ENCODE data around the gene CHTOP. TPM values are rescaled to one million over a fixed set of nuclear protein-coding genes. Genes with fewer than 3 reads are reported as not detected.

Gene CHTOP
- total and polyA plus RNA-seq, 11 donors = 48.4 to 92.0 (median 72.9) TPM

GRCh38 chr1:153651771-153652170 lies 17.9 kb downstream of the CHTOP start:
- no peaks in the 10 kb centered on the region for H3K9me3 ChIP-seq
- H3K4me1 ChIP-seq = peaks cover 0 to 28% (median 9%) of the 10 kb centered on the region in 12 donors
- no peak for DNase-seq
- peaks cover 0 to 8% (median under 1%) of the 10 kb centered on the region in 9 donors for H3K36me3 ChIP-seq
- intact Hi-C loops (cut with DNase I) = loop anchor here in 2 of 10 donors (5.0 to 10.0 kb wide), 2 partner anchors 49 to 77 kb away; no protein-coding TSS in a partner anchor
- no peak overlapping the region for H3K27ac ChIP-seq
- H3K4me3 ChIP-seq = no peak overlapping the region
- TF ChIP-seq CTCF (IDR thresholded peaks at IDR 0.05) (no peak), POLR2A (IDR thresholded peaks at IDR 0.05) (no peak)
- ATAC-seq = no peak
- no peaks in the 10 kb centered on the region for H3K27me3 ChIP-seq
- WGBS, 4 donors = 83 to 94% (median 88%) methylated on average over 1 of the region's 1 CpG

- DNase-seq (no peak), ATAC-seq (peak in 2 of 4 donors; percentile 26 to 29)
- TF ChIP-seq CTCF (IDR thresholded peaks at IDR 0.05) (no peak), POLR2A (IDR thresholded peaks at IDR 0.05) (no peak)
- Histone ChIP-seq H3K27ac (peak overlapping the region in 11 of 12 donors; percentile 4 to 82 (median 43)), H3K4me3 (no peak overlapping the region), H3K9me3 (no peaks in the 10 kb centered on the region), H3K27me3 (no peaks in the 10 kb centered on the region), H3K4me1 (peaks cover 0 to 23% (median 8%) of the 10 kb centered on the region in 12 donors), H3K36me3 (no peaks in the 10 kb centered on the region)
- 39 to 65% (median 57%) methylated on average over 3 of the region's 3 CpGs for WGBS, 4 donors
- intact Hi-C loops (cut with DNase I) = loop anchor here in 2 of 10 donors (5.0 to 10.0 kb wide), 2 partner anchors 51 to 78 kb away; no protein-coding TSS in a partner anchor
Measured at GRCh38 chr1:153652805-153653500, 19.1 kb downstream of the CHTOP start.

- Histone ChIP-seq H3K27ac (no peak overlapping the region), H3K4me1 (peaks cover 0 to 29% (median 14%) of the 10 kb centered on the region in 12 donors), H3K36me3 (peaks cover 0 to 8% (median 2%) of the 10 kb centered on the region in 9 donors), H3K4me3 (no peak overlapping the region), H3K9me3 (no peaks in the 10 kb centered on the region), H3K27me3 (no peaks in the 10 kb centered on the region)
- no peak for TF ChIP-seq POLR2A (IDR thresholded peaks at IDR 0.05)
- no peak for TF ChIP-seq CTCF (IDR thresholded peaks at IDR 0.05)
- ATAC-seq = no peak
- WGBS, 4 donors = 85 to 94% (median 90%) methylated on average over 3 of the region's 3 CpGs
- DNase-seq = no peak
- intact Hi-C loops (cut with DNase I) = loop anchor here in 1 of 10 donors (10.0 kb wide), 1 partner anchor 81 kb away; no protein-coding TSS in a partner anchor
Measured at GRCh38 chr1:153655333-153655732, 21.5 kb downstream of the CHTOP start.

- Histone ChIP-seq H3K4me3 (peak within 1 kb of the TSS; percentile 48 to 96 (median 82)), H3K36me3 (peaks cover 0 to 41% (median 34%) of the 10 kb centered on the region in 9 donors), H3K9me3 (no peaks in the 10 kb centered on the region), H3K27ac (peak within 1 kb of the TSS; percentile 88 to 99 (median 96)), H3K4me1 (peaks cover 0 to 18% (median 12%) of the 10 kb centered on the region in 12 donors), H3K27me3 (no peaks in the 10 kb centered on the region)
- ATAC-seq = peak; percentile 94 to 98 (median 98)
- intact Hi-C loops (cut with DNase I) = loop anchor here in 1 of 10 donors (10.0 kb wide), 1 partner anchor 84 kb away; no protein-coding TSS in a partner anchor
- DNase-seq = peak; percentile 93 to 95 (median 95)
- TF ChIP-seq CTCF (IDR thresholded peaks at IDR 0.05) (peak in 7 of 12 donors; percentile 10 to 46 (median 29)), POLR2A (IDR thresholded peaks at IDR 0.05) (peak in 1 of 2 donors; percentile 70)
- WGBS, 4 donors = 2 to 4% (median 3%) methylated on average over 27 to 53 of the region's 53 CpGs
Measured at GRCh38 chr1:153658400-153659174, 24.7 kb downstream of the CHTOP start, which contains the start of gene SNAPIN. Gene SNAPIN (plus strand): TSS chr1:153658703. CDS start chr1:153658744, 41 bp downstream.

Data from heart left ventricle (tissue), 16 donors.